Activated CD8-positive, alpha-beta memory T cell treated with anti-CD3 and anti-CD28 coated beads for 1 hour (primary cell): ENCODE data around the gene SMOC1.

Experiments used
- DNase-seq, 2 donors: peaks; one replicate each; pipeline ENCODE4 v3.0.0-alpha.2; 2020; ENCODE audit warnings: low read depth in 1 of 2; ENCODE audit errors: extremely low read depth in 1 of 2

SMOC1 gene

GRCh38 chr14:69938751-69939150 is 59.5 kb downstream of the SMOC1 start:
- DNase-seq = no peak

- DNase-seq = no peak
Measured at GRCh38 chr14:69941768-69942742, 62.8 kb downstream of the SMOC1 start.

GRCh38 chr14:69943084-69943780 is 64.0 kb downstream of the SMOC1 start:
- no peak for DNase-seq

GRCh38 chr14:69945347-69945746 is 66.1 kb downstream of the SMOC1 start:
- DNase-seq = no peak

DNA sequence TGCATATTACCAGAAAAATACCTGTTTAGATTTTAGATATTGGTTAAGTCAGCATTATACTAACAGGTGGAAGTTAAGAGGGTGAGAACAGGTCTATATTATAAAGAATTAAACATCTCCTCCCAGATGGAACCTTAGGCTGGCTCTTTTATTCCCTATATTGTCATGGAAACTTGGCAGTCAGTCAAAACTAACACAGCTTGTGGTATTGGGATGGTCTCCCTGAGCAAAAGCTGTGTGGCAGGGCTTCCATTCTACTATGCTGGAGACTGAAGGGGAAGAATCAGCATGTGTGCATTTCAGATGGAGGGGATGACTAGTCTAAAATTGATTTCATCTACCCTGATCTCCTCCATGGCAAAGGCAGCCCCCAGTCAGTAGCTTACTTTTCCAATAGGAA is 66.7 kb downstream of the SMOC1 start:
- DNase-seq = no peak

- DNase-seq = no peak
Measured at GRCh38 chr14:69948351-69948750, 69.1 kb downstream of the SMOC1 start.

GRCh38 chr14:69951263-69951662 is 72.0 kb downstream of the SMOC1 start:
- no peak for DNase-seq

GRCh38 chr14:69951935-69952334 is 72.7 kb downstream of the SMOC1 start:
- no peak for DNase-seq

DNA sequence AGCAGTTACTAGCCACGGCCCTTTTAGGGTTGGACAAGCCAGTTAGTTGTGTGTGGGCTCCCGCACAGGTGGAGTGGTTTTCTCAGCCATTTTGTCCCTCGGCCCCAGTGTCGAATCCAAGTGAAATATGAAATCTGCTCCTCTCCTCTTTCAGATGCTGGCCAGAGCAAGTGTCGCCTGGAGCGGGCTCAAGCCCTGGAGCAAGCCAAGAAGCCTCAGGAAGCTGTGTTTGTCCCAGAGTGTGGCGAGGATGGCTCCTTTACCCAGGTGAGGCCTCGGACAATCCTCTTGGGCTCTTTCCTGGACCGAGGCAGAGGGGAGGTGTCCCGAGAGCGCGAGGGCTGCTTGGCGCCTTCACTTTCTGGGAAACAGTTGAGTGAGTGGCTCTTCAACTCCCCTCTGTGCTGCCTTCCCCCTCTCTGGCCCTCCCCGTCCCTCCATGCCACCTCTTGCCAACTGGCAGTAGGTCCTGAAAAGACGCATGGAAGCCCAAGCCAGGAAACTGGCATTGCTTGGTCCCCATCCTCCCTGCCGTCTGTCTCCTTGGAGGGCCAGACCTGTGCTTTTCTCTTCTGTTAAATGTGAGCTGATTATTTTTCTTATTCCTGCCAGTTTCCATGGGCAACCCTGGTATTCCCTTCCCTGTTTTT is 74.2 kb downstream of the SMOC1 start:
- no peak for DNase-seq

GRCh38 chr14:69955855-69956845 is 76.9 kb downstream of the SMOC1 start:
- DNase-seq = no peak

DNA sequence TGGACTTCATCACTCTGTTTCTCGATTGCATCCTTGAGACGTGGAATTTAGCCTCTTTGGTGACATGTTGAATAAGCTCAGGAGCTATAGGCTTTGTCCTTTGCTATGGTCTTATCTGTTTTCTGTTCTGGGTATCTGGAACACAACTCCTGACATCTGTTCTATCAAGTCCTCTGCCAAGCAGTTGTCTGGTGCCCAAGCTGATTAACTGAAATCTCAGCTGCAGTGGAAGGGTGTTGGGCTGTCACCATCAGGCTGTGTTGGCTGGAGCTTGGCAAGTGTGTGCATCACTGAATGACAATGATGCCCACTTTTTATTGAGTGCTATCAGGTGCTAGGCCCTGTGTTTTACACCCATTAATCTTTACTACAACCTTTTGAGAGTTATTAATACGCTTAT is 77.8 kb downstream of the SMOC1 start:
- DNase-seq = no peak

GRCh38 chr14:69957986-69958385 is 78.8 kb downstream of the SMOC1 start:
- DNase-seq = no peak

GRCh38 chr14:69959136-69959535 is 79.9 kb downstream of the SMOC1 start:
- no peak for DNase-seq

DNA sequence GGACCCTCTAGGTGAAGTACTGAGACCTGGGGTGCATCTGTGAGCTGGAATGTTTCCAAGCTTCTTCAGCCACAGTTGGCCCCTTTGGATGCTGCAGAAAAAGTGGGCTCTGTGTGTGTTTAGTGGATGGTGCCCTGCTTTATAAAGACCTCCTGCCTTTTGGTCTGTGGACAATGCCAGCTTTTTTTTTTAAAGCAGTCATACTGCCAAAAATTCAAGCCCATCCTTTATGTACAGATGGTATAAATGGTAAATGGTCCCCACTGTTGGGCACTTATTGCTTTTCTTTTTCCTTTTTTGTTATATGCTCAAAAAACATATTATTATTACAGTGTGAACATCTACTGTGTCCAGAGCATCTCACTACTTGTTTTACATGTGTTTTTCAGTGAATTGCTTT is 81.1 kb downstream of the SMOC1 start:
- DNase-seq = no peak

DNA sequence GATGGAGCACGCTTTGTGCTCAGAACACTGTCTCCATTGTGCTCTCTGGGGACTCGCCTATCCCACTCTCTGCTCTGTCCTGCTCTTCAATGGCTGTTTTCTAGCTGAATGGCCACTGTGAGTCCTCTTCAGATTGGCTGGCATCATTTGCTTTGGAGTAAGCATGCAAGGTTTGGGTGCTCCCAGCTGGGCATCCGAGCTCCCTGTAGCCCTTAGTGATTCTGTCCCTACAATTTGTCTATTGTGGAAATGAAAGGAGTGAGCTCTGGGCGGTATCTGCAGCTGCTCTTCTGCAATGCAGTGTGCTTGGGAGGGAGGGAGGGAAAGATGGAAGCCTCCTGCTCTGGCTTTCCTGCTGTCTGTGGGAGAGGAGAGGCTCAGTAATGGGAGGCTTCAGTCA is 84.8 kb downstream of the SMOC1 start:
- no peak for DNase-seq

GRCh38 chr14:69964841-69965240 is 85.6 kb downstream of the SMOC1 start:
- DNase-seq = no peak

DNA sequence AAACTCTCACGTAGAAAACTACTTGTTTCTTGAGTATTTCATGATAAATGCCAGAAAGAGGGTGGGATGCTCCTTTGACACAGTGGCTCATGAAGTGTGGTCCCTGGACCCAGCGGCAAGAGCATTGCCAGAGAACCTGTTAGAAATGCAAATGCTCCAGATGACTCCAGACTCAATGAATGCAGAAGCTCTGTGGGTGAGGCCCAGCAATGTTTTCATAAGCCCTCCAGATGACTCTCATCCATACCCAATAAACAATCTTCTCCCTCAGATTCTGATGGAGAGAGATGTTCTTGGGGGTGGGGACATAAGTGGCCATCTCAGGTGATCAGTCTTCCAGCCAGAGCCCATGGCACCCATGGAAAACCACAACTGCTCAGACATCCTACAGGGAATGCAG is 88.9 kb downstream of the SMOC1 start:
- DNase-seq = no peak

GRCh38 chr14:69968681-69969080 is 89.5 kb downstream of the SMOC1 start:
- DNase-seq = no peak

DNA sequence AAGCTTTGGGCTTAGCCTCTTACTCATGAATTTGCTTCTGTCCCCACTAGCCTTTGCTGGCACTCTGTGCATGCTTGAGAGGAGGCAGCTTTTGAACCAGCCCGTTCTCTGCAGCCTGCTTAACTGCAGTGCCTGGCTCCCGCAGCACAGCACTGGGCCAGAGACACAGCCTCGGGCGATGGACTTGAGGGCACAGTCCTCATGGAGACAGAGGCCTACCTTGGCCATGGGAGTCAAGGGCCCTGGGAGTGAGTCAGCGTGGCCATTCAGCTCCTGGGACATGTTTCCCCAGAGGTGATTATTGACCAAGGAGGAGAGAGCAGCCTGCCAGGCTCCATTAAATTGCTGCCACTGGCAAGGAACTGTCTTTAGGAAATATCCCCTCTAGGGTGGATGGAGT is 93.5 kb downstream of the SMOC1 start:
- no peak for DNase-seq

DNA sequence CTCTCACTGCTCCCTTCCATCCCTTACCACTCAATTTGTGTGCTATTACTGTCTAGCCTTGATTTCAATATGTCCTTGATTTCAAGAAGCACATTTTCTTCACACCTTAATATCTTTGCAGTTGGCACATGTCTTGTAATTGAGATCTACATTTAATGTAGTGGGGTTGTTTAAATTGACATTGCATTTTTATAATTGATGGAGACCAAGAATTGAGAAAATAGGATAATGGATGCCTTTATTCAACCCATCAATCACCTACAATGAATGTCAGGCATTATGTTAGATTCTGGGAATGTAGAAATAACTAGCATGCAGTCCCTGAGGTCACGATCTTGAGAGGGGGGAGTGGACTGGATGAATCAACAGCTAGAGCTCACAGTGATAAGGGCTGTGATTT is 94.6 kb downstream of the SMOC1 start:
- DNase-seq = no peak
